Neuronal stem cell (in vitro differentiated cells): ENCODE results near the gene ELMO1.
A peak's percentile ranks its signal among the peaks of the same experiment; 100 is the strongest.

Experiments
- DNase-seq: peaks from one replicate; pipeline ENCODE4 v3.0.0-alpha.2; 2013; ENCODE audit warnings: low spot score
- H2AFZ ChIP-seq: one replicate; pipeline ENCODE4 v1.6.1; 2013; ENCODE audit warnings: mild to moderate bottlenecking, low read length, inconsistent platforms
- H2AK5ac ChIP-seq: 2 replicates; pipeline ENCODE4 v1.6.1; 2013; ENCODE audit warnings: low read depth, mild to moderate bottlenecking, inconsistent platforms, low read length, moderate library complexity, mixed read lengths
- H2BK120ac ChIP-seq: 2 replicates; pipeline ENCODE4 v1.6.1; 2013; ENCODE audit warnings: low read depth, mild to moderate bottlenecking, inconsistent platforms, low read length, moderate library complexity, mixed read lengths
- H2BK12ac ChIP-seq: one replicate; pipeline ENCODE4 v1.6.1; 2013; ENCODE audit warnings: low read length, inconsistent platforms
- H2BK15ac ChIP-seq: 2 replicates; pipeline ENCODE4 v1.6.1; 2013; ENCODE audit warnings: mild to moderate bottlenecking, low read length, inconsistent platforms, mixed read lengths
- H2BK5ac ChIP-seq: one replicate; pipeline ENCODE4 v1.6.1; 2013; ENCODE audit warnings: inconsistent platforms, mild to moderate bottlenecking, low read length, moderate library complexity
- H3K14ac ChIP-seq: one replicate; pipeline ENCODE4 v1.6.1; 2013; ENCODE audit warnings: low read length, inconsistent platforms
- H3K18ac ChIP-seq: 2 replicates; pipeline ENCODE4 v1.6.1; 2013; ENCODE audit warnings: low read length, inconsistent platforms
- H3K23ac ChIP-seq: 2 replicates; pipeline ENCODE4 v1.6.1; 2013; ENCODE audit warnings: low read depth, mild to moderate bottlenecking, mixed read lengths, low read length, inconsistent platforms; ENCODE audit not compliant: poor library complexity
- H3K27ac ChIP-seq: replicated peaks from 3 replicates; pipeline ENCODE4 v1.5.1; 2013; ENCODE audit warnings: low read length, inconsistent platforms
- H3K27me3 ChIP-seq, 3 experiments: 2 replicates each; pipeline ENCODE4 v1.6.1; 2013; ENCODE audit warnings: low read length in 3 of 3, mild to moderate bottlenecking in 2 of 3, inconsistent platforms in 1 of 3, low read depth in 1 of 3, mixed read lengths in 1 of 3, moderate library complexity in 1 of 3; ENCODE audit not compliant: control insufficient read depth in 3 of 3, insufficient read depth in 3 of 3
- H3K36me3 ChIP-seq, 2 donors: replicated peaks in 1 of 2; 2 replicates each; pipeline ENCODE4 v1.6.1; 2013; ENCODE audit warnings: low read length in 2 of 2; ENCODE audit not compliant: control insufficient read depth in 2 of 2, insufficient read depth in 2 of 2
- H3K4ac ChIP-seq: 2 replicates; pipeline ENCODE4 v1.6.1; 2013; ENCODE audit warnings: inconsistent platforms, mild to moderate bottlenecking, low read length, moderate library complexity
- H3K4me1 ChIP-seq, 2 donors: 1 replicate in 1 of 2; 2 replicates in 1 of 2; pipeline ENCODE4 v1.6.1; 2013; ENCODE audit warnings: low read length in 2 of 2, low read depth in 1 of 2; ENCODE audit not compliant: control insufficient read depth in 2 of 2, insufficient read depth in 1 of 2
- H3K4me2 ChIP-seq: one replicate; pipeline ENCODE4 v1.6.1; 2013; ENCODE audit warnings: mild to moderate bottlenecking, low read length, inconsistent platforms; ENCODE audit not compliant: insufficient read depth, poor library complexity, severe bottlenecking
- H3K4me3 ChIP-seq, 2 donors: 2 replicates each; pipeline ENCODE4 v1.5.1; 2013; ENCODE audit warnings: low read length in 2 of 2, mild to moderate bottlenecking in 2 of 2, inconsistent platforms in 1 of 2, moderate library complexity in 1 of 2
- H3K79me1 ChIP-seq: one replicate; pipeline ENCODE4 v1.6.1; 2013; ENCODE audit warnings: low read depth, mild to moderate bottlenecking, inconsistent platforms, low read length, moderate library complexity
- H3K9ac ChIP-seq: one replicate; pipeline ENCODE4 v1.6.1; 2013; ENCODE audit warnings: mild to moderate bottlenecking, low read depth, low read length, inconsistent platforms; ENCODE audit not compliant: poor library complexity
- H3K9me3 ChIP-seq, 2 donors: replicated peaks in 1 of 2; 2 replicates each; pipeline versions ENCODE3 to v1.6.1; 2013; ENCODE audit warnings: low read length in 2 of 2, mild to moderate bottlenecking in 2 of 2, inconsistent platforms in 1 of 2, low read depth in 1 of 2, mixed read lengths in 1 of 2, moderate library complexity in 1 of 2; ENCODE audit not compliant: control insufficient read depth in 2 of 2, insufficient read depth in 1 of 2
- H4K8ac ChIP-seq: one replicate; pipeline ENCODE4 v1.6.1; 2013; ENCODE audit warnings: low read depth, mild to moderate bottlenecking, inconsistent platforms, low read length, moderate library complexity
- H4K91ac ChIP-seq: one replicate; pipeline ENCODE4 v1.6.1; 2013; ENCODE audit warnings: low read length, low read depth, mild to moderate bottlenecking, inconsistent platforms; ENCODE audit not compliant: poor library complexity
- WGBS, 2 donors: extraction: QIAGEN DNeasy Blood & Tissue Kit; methylation state at CpG; one replicate each; pipeline ENCODE4 v1.1.7; 2013; ENCODE audit warnings: missing lambda C conversion rate in 2 of 2, mixed read lengths in 1 of 2; ENCODE audit not compliant: insufficient read length in 2 of 2, insufficient replicate concordance in 1 of 2; ENCODE audit errors: extremely low coverage in 2 of 2; 5-methylcytosine and 5-hydroxymethylcytosine counted together

ELMO1 gene

DNA sequence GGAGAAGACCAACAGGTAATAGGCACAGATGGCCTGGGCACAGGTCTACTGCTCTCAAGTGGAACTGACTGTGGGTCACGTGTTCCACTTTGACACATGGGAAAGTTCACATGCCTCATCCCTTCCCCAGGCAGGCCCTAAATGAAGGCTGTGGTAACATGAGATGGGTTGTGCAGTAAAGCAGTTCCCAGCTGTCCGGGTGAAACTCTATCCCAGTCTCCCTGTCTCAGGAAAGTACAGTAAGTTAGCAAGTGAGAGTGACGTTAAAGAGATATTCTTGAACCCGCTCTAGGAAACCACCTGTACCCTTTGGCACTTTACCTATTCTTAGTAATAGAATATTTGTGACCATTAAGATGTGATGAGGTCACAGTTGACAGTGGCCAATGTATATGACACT, 380.6 kb downstream of the ELMO1 start:
- no peak overlapping the region for H2BK12ac ChIP-seq
- H3K4me2 ChIP-seq: no peak overlapping the region
- no peak overlapping the region for H4K91ac ChIP-seq
- H2BK120ac ChIP-seq: no peak overlapping the region
- no peak overlapping the region for H2AK5ac ChIP-seq
- no peak overlapping the region for H3K27ac ChIP-seq
- H3K79me1 ChIP-seq: no peaks in the 10 kb centered on the region
- no peak for DNase-seq
- H2BK5ac ChIP-seq: no peak overlapping the region
- no peaks in the 10 kb centered on the region for H3K27me3 ChIP-seq
- no peak overlapping the region for H3K4ac ChIP-seq
- no peak overlapping the region for H3K14ac ChIP-seq
- H3K23ac ChIP-seq: no peak overlapping the region
- no peak overlapping the region for H2BK15ac ChIP-seq
- no peak overlapping the region for H2AFZ ChIP-seq
- H3K36me3 ChIP-seq: no peaks in the 10 kb centered on the region
- H3K9me3 ChIP-seq: no peaks in the 10 kb centered on the region
- H4K8ac ChIP-seq: no peak overlapping the region
- no peak overlapping the region for H3K18ac ChIP-seq
- H3K4me1 ChIP-seq: no peaks in the 10 kb centered on the region
- WGBS, 2 donors: no CpG with 5 or more reads among the region's 4 CpGs
- H3K9ac ChIP-seq: no peak overlapping the region
- peak overlapping the region in 1 of 2 donors; percentile 1 for H3K4me3 ChIP-seq

DNA sequence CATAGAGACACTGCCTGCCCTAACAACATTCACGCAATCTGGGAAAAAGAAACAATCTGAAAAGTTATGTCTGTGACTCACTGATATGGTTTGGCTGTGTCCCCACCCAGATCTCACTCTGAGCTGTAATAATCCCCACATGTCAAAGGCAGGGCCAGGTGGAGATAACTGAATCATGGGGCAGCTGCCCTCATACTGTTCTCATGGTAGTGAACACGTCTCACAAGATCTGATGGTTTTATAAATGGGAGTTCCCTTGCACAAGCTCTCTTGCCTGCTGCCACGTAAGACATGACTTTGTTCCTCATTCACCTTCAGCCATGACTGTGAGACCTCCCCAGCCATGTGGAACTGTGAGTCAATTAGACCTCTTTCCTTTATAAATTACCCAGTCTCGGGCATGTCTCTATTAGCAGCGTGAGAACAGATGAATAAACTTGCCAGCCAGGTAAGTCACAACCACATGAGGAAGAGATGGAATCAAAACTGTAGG, 382.8 kb downstream of the ELMO1 start:
- Histone ChIP-seq H3K23ac (no peak overlapping the region), H4K91ac (no peak overlapping the region), H3K27me3 (no peaks in the 10 kb centered on the region), H2AK5ac (no peak overlapping the region), H3K36me3 (no peaks in the 10 kb centered on the region), H2BK120ac (no peak overlapping the region), H2AFZ (no peak overlapping the region), H2BK15ac (no peak overlapping the region), H3K14ac (no peak overlapping the region), H3K4me2 (no peak overlapping the region), H4K8ac (no peak overlapping the region), H3K9ac (no peak overlapping the region), H3K4me3 (no peak overlapping the region), H3K27ac (no peak overlapping the region), H2BK12ac (no peak overlapping the region), H3K4me1 (peaks cover 0 to 9% of the 10 kb centered on the region in 2 donors), H2BK5ac (no peak overlapping the region), H3K18ac (no peak overlapping the region), H3K9me3 (peaks cover 0 to 3% of the 10 kb centered on the region in 2 donors), H3K79me1 (no peaks in the 10 kb centered on the region), H3K4ac (no peak overlapping the region)
- no peak for DNase-seq
- no CpG with 5 or more reads among the region's 5 CpGs for WGBS, 2 donors

DNA sequence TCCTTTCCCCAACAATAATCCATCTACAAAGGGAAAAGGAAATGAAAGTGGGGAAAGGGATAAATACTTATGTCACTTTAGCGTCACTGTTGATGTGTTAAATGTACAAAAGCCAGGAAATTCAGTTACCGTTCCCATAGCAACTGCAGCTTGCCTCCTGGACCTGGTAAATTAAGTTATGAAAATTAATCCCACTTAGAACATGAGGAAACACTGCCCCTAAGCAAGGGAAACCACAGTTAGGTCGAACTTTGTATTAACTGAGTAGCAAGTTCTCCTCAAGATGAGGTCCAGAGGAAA, 386.2 kb downstream of the ELMO1 start:
- Histone ChIP-seq H3K27ac (no peak overlapping the region), H3K4me3 (no peak overlapping the region)

DNA sequence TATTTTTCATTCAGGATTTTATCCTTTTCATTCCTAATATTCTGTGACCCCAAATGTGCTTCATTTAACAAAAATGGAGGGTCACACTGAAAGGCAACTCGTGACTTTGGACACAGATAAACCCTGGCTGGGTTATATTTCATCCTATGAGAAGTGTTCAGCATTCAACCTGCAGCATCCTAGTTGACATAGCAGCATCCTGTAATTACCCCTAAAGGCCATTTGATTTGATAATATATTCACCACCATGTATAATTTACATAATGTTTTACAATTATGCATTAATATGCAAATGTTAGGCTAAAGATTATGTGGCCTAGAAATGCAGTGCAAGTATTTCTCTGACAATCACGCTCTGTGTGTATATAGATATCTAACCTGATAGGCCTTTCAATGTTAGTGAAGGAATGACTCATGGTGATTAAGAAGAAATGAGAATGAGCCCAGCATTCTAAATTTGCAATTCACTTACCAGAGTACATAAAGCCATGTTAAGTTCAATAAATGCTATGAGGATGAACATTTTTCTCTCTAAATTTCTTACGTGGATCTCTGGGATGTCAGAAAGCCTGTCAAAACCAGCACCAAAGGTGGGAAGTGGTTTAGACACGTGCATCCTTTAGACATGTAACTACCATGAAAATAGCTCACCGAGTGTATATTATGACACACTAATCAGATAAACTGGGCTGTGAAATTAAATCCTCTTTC, 386.7 kb downstream of the ELMO1 start:
- Histone ChIP-seq H3K23ac (no peak overlapping the region), H2BK120ac (no peak overlapping the region), H3K79me1 (no peaks in the 10 kb centered on the region), H3K4ac (no peak overlapping the region), H2BK5ac (no peak overlapping the region), H4K8ac (no peak overlapping the region), H3K9me3 (peaks cover 0 to 24% of the 10 kb centered on the region in 2 donors), H2BK12ac (no peak overlapping the region), H3K4me2 (no peak overlapping the region), H3K4me1 (peaks cover 0 to 9% of the 10 kb centered on the region in 2 donors), H4K91ac (no peak overlapping the region), H3K27me3 (no peaks in the 10 kb centered on the region), H3K14ac (no peak overlapping the region), H3K36me3 (no peaks in the 10 kb centered on the region), H2AK5ac (no peak overlapping the region), H3K9ac (no peak overlapping the region), H3K27ac (no peak overlapping the region), H3K4me3 (no peak overlapping the region), H2BK15ac (no peak overlapping the region), H2AFZ (peak overlapping the region; percentile 11), H3K18ac (no peak overlapping the region)
- WGBS, 2 donors: no CpG with 5 or more reads among the region's 5 CpGs
- no peak for DNase-seq

More for the DNA sequence above, 386.2 kb downstream of the ELMO1 start:
- Histone ChIP-seq H4K8ac (no peak overlapping the region), H3K9me3 (peaks cover 0 to 22% of the 10 kb centered on the region in 2 donors), H3K4me2 (no peak overlapping the region), H2AK5ac (no peak overlapping the region), H3K14ac (no peak overlapping the region), H2BK15ac (no peak overlapping the region), H4K91ac (no peak overlapping the region), H2BK12ac (no peak overlapping the region), H3K36me3 (no peaks in the 10 kb centered on the region), H3K9ac (no peak overlapping the region), H2BK5ac (no peak overlapping the region), H3K27me3 (no peaks in the 10 kb centered on the region), H3K23ac (no peak overlapping the region), H3K79me1 (no peaks in the 10 kb centered on the region), H2AFZ (peak overlapping the region; percentile 11), H3K18ac (no peak overlapping the region), H3K4ac (no peak overlapping the region), H2BK120ac (no peak overlapping the region), H3K4me1 (peaks cover 0 to 9% of the 10 kb centered on the region in 2 donors)
- WGBS, 2 donors: no CpG with 5 or more reads among the region's 3 CpGs
- DNase-seq: no peak
